ENCODE results near the gene RUNX3. TPM values are rescaled to one million over a fixed set of nuclear protein-coding genes. Genes with fewer than 3 reads are reported as not detected.
A peak's percentile ranks its signal among the peaks of the same experiment; 100 is the strongest.

Gene RUNX3
- total and polyA plus RNA-seq, 2 donors (not counting 3 experiments of a cell fraction or from before 2014, with no cell fraction given), result not detected

GRCh38 chr1:24909388-24909898, 20.6 kb downstream of the RUNX3 start:
- CTCF ChIA-PET, result interaction anchor here (0.7 to 3.6 kb wide), 9 partner anchors 9 to 60 kb away, joined by 3 to 30 read pairs (median 5); no protein-coding TSS in a partner anchor
- TF ChIP-seq, protein P1, sequence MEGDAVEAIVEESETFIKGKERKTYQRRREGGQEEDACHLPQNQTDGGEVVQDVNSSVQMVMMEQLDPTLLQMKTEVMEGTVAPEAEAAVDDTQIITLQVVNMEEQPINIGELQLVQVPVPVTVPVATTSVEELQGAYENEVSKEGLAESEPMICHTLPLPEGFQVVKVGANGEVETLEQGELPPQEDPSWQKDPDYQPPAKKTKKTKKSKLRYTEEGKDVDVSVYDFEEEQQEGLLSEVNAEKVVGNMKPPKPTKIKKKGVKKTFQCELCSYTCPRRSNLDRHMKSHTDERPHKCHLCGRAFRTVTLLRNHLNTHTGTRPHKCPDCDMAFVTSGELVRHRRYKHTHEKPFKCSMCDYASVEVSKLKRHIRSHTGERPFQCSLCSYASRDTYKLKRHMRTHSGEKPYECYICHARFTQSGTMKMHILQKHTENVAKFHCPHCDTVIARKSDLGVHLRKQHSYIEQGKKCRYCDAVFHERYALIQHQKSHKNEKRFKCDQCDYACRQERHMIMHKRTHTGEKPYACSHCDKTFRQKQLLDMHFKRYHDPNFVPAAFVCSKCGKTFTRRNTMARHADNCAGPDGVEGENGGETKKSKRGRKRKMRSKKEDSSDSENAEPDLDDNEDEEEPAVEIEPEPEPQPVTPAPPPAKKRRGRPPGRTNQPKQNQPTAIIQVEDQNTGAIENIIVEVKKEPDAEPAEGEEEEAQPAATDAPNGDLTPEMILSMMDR (IDR thresholded peaks at IDR 0.05; ENCODE audit: extremely low read depth in 1 of 2, insufficient read depth in 1 of 2, low read depth in 1 of 2, low read length in 2 of 2), result peak; percentile 59 to 79
- no peak for TF ChIP-seq GATA2 (IDR thresholded peaks at IDR 0.05; ENCODE audit: insufficient read depth, insufficient read length, low read depth, low read length)
- Histone ChIP-seq H3K36me3 (ENCODE audit: control insufficient read depth in 2 of 2, extremely low read depth in 1 of 2, insufficient read depth in 2 of 2, low read length in 2 of 2) (no peaks in the 10 kb centered on the region), H2AFZ (ENCODE audit: low read depth, low read length) (peak overlapping the region; percentile 76), H3K4me3 (replicated peaks in 1 of 3; ENCODE audit: insufficient read depth in 1 of 3, low read depth in 1 of 3, low read length in 3 of 3) (no peak overlapping the region), H3K9me3 (replicated peaks; ENCODE audit: control insufficient read depth, insufficient read depth, low read length) (no peaks in the 10 kb centered on the region), H3K4me2 (ENCODE audit: insufficient read depth, low read length) (no peak overlapping the region), H3K4me1 (ENCODE audit: control insufficient read depth, extremely low read depth, insufficient read depth, low read length) (no peaks in the 10 kb centered on the region), H3K27ac (ENCODE audit: insufficient read depth, low read depth, low read length) (no peak overlapping the region), H3K79me2 (ENCODE audit: control insufficient read depth, insufficient read depth, low read length) (no peaks in the 10 kb centered on the region), H3K9me1 (replicated peaks; ENCODE audit: control insufficient read depth, extremely low read depth, insufficient read depth, low read length) (no peaks in the 10 kb centered on the region), H3K27me3 (ENCODE audit: control insufficient read depth in 2 of 2, insufficient read depth in 2 of 2, low read length in 2 of 2) (no peaks in the 10 kb centered on the region), H4K20me1 (replicated peaks; ENCODE audit: control insufficient read depth, extremely low read depth, insufficient read depth, low read length) (no peaks in the 10 kb centered on the region), H3K9ac (replicated peaks; ENCODE audit: extremely low read depth, insufficient read depth, low read length) (no peak overlapping the region)
- DNase-seq (ENCODE audit: low read depth, low spot score) (peak; percentile 69), FAIRE-seq (peak; percentile 74)
- POLR2A ChIA-PET, result no interaction called here
- dilution Hi-C loops (cut with MboI; ENCODE audit: extremely low pct_ligation_motif_present, low sequenced_read_pairs) (no loop called here), intact Hi-C loops (cut with micrococcal nuclease) (loop anchor here (1.0 kb wide), 1 partner anchor 61 kb away; no protein-coding TSS in a partner anchor)
- BruUV-seq (replicated peaks), result no TSS peak

DNA sequence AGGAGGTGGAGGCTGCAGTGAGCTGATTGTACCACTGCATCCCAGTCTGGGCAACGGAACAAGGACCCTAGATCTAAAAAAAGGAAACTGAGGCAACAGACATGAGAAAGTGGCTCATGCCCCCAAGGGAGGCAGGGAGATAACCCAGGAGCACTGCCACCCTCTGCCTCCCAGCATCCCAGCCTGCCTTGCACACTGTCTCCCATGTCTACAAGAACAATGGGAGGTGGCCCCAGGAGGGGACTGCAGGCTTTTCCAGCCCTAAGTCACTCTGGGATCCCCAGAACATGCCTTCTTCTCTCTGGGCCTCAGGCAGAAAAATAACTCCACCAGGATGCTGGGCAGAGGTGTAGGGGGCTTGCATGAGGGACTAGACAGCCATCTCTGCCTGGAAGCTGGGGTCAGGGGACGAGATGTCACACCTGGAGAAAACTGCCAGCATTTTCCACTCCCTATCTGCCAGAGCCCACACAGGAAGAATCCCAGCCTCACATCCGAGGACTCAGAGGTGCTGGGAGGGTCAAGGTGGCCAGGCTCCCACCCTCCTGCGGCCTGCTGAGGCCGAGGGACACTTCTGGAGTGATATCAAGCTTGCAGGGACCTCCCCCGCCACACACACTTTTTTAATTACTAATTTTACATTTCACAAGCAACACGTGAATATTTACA, 21.4 kb downstream of the RUNX3 start:
- Histone ChIP-seq H3K36me3 (ENCODE audit: control insufficient read depth in 2 of 2, extremely low read depth in 1 of 2, insufficient read depth in 2 of 2, low read length in 2 of 2) (no peaks in the 10 kb centered on the region), H3K79me2 (ENCODE audit: control insufficient read depth, insufficient read depth, low read length) (no peaks in the 10 kb centered on the region), H3K4me2 (ENCODE audit: insufficient read depth, low read length) (no peak overlapping the region), H3K9me1 (replicated peaks; ENCODE audit: control insufficient read depth, extremely low read depth, insufficient read depth, low read length) (no peaks in the 10 kb centered on the region), H3K9ac (replicated peaks; ENCODE audit: extremely low read depth, insufficient read depth, low read length) (no peak overlapping the region), H3K9me3 (replicated peaks; ENCODE audit: control insufficient read depth, insufficient read depth, low read length) (no peaks in the 10 kb centered on the region), H4K20me1 (replicated peaks; ENCODE audit: control insufficient read depth, extremely low read depth, insufficient read depth, low read length) (no peaks in the 10 kb centered on the region), H3K4me1 (ENCODE audit: control insufficient read depth, extremely low read depth, insufficient read depth, low read length) (no peaks in the 10 kb centered on the region), H3K27ac (ENCODE audit: insufficient read depth, low read depth, low read length) (no peak overlapping the region), H3K4me3 (replicated peaks in 1 of 3; ENCODE audit: insufficient read depth in 1 of 3, low read depth in 1 of 3, low read length in 3 of 3) (no peak overlapping the region), H3K27me3 (ENCODE audit: control insufficient read depth in 2 of 2, insufficient read depth in 2 of 2, low read length in 2 of 2) (no peaks in the 10 kb centered on the region), H2AFZ (ENCODE audit: low read depth, low read length) (no peak overlapping the region)
- dilution Hi-C loops (cut with MboI; ENCODE audit: extremely low pct_ligation_motif_present, low sequenced_read_pairs), result no loop called here
- intact Hi-C loops (cut with micrococcal nuclease), result loop anchor here (1.0 kb wide), 1 partner anchor 60 kb away; no protein-coding TSS in a partner anchor
- CTCF ChIA-PET, result interaction anchor here (0.7 to 3.6 kb wide), 9 partner anchors 8 to 60 kb away, joined by 3 to 30 read pairs (median 5); no protein-coding TSS in a partner anchor
- no peak for FAIRE-seq
- no TSS peak for BruUV-seq (replicated peaks)
- POLR2A ChIA-PET, result no interaction called here
- DNase-seq (ENCODE audit: low read depth, low spot score), result no peak
- no peak for TF ChIP-seq FOS (IDR thresholded peaks at IDR 0.05; ENCODE audit: borderline replicate concordance, insufficient read depth, low read length)
- no peak for TF ChIP-seq JUN (IDR thresholded peaks at IDR 0.05; ENCODE audit: borderline replicate concordance, insufficient read depth, insufficient read length, low read depth)
- TF ChIP-seq GATA2 (IDR thresholded peaks at IDR 0.05; ENCODE audit: insufficient read depth, insufficient read length, low read depth, low read length), result no peak
- TF ChIP-seq, protein P1 (IDR thresholded peaks at IDR 0.05; ENCODE audit: extremely low read depth in 1 of 2, insufficient read depth in 1 of 2, low read depth in 1 of 2, low read length in 2 of 2), result no peak
- TF ChIP-seq POLR2A (IDR thresholded peaks at IDR 0.05; ENCODE audit: low read depth, low read length), result no peak
- TF ChIP-seq, protein P2, sequence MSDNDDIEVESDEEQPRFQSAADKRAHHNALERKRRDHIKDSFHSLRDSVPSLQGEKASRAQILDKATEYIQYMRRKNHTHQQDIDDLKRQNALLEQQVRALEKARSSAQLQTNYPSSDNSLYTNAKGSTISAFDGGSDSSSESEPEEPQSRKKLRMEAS (IDR thresholded peaks at IDR 0.05; ENCODE audit: insufficient read depth, insufficient read length), result no peak
- TF ChIP-seq MYC (IDR thresholded peaks at IDR 0.05; ENCODE audit: low read depth, low read length), result no peak
- TF ChIP-seq POLR2AphosphoS5 (IDR thresholded peaks at IDR 0.05; ENCODE audit: insufficient read depth, low read depth, low read length), result no peak
- no peak for TF ChIP-seq EZH2 (IDR thresholded peaks at IDR 0.05; ENCODE audit: borderline replicate concordance, low read depth, low read length, severe bottlenecking)
